A549 (cell line): ENCODE results near the gene PRKCE. TPM values are rescaled to one million over a fixed set of nuclear protein-coding genes. Genes with fewer than 3 reads are reported as not detected.
A peak's percentile ranks its signal among the peaks of the same experiment; 100 is the strongest.

Source experiments
- ATAC-seq, 2 experiments: fragments of 200-7000 bp in 1 of 2; fragments of >200 bp in 1 of 2; cut with Nextera tagmentation in 1 of 2; cut with Tn5 transposase in 1 of 2; 3 replicates each; pipeline versions ENCODE4 v1.8.0 to v1.9.1; 2018 to 2020; ENCODE audit warnings: mild to moderate bottlenecking in 1 of 2, moderate library complexity in 1 of 2
- CTCF ChIA-PET: fragments of 300-600 bp; sonication (Branson Sonifier 250); formaldehyde crosslinking; extraction: SDS; loops from one replicate; lab custom pipeline; 2021; ENCODE audit warnings: antibody characterized with exemption, inconsistent platforms; lab: Yijun Ruan, JAX
- POLR2A ChIA-PET: fragments of 350-600 bp; formaldehyde crosslinking; extraction: SDS; loops from one replicate; lab custom pipeline; 2021; ENCODE audit warnings: antibody characterized with exemption, inconsistent platforms; lab: Yijun Ruan, JAX
- DNase-seq, 2 experiments: peaks; one replicate each; pipeline versions ENCODE4 v3.0.0 to v3.0.0-alpha.2; 2011 to 2016; ENCODE audit warnings: low read depth in 1 of 2, low spot score in 1 of 2
- FAIRE-seq: peaks from 2 replicates; lab custom pipeline; 2011; peaks lifted over from hg19 to GRCh38; lab: Jason Lieb, UNC
- H3K27ac ChIP-seq, 2 experiments: fragments of >200 bp; sonication (Bioruptor Twin); formaldehyde crosslinking; 3 replicates each; pipeline ENCODE4 v1.5.1; 2016 to 2017
- H3K4me1 ChIP-seq: fragments of >200 bp; sonication (Bioruptor Twin); formaldehyde crosslinking; 3 replicates; pipeline ENCODE4 v1.6.1; 2016
- H3K4me2 ChIP-seq: fragments of >200 bp; sonication (Bioruptor Twin); formaldehyde crosslinking; 3 replicates; pipeline ENCODE4 v1.6.1; 2016
- H3K4me3 ChIP-seq: fragments of >200 bp; sonication (Bioruptor Twin); formaldehyde crosslinking; 3 replicates; pipeline ENCODE4 v1.5.1; 2016
- H3K9me3 ChIP-seq: fragments of >200 bp; sonication (Bioruptor Twin); formaldehyde crosslinking; 3 replicates; pipeline ENCODE4 v1.6.1; 2016
- BHLHE40 ChIP-seq: IDR thresholded peaks from 2 replicates; pipeline ENCODE4 v1.6.1; 2012; ENCODE audit warnings: low read depth, low read length, inconsistent platforms
- CBX2 ChIP-seq: fragments of 200-600 bp; sonication (generic); IDR thresholded peaks from 2 replicates; pipeline ENCODE4 v1.6.1; 2016; ENCODE audit warnings: low read depth, mild to moderate bottlenecking, borderline replicate concordance
- CEBPB ChIP-seq, 2 experiments: fragments of >200 bp in 1 of 2; sonication (Bioruptor Twin) in 1 of 2; formaldehyde crosslinking in 1 of 2; IDR thresholded peaks; 2 replicates each; pipeline ENCODE4 v1.6.1; 2012 to 2016
- EP300 ChIP-seq, 2 experiments: fragments of >200 bp; sonication (Bioruptor Twin); formaldehyde crosslinking; IDR thresholded peaks; 2 replicates in 1 of 2; 3 replicates in 1 of 2; pipeline ENCODE4 v1.6.1; 2016 to 2017
- FOSB ChIP-seq: fragments of 250-450 bp; sonication (Bioruptor Pico); IDR thresholded peaks from 2 replicates; pipeline ENCODE4 v1.5.0; 2020; ENCODE audit warnings: mild to moderate bottlenecking, moderate library complexity
- FOSL2 ChIP-seq, 2 experiments: fragments of 450-650 bp in 1 of 2; fragments of >200 bp in 1 of 2; sonication (Bioruptor Twin) in 1 of 2; formaldehyde crosslinking; IDR thresholded peaks; 2 replicates each; pipeline versions ENCODE4 v1.5.0 to v1.6.1; 2016 to 2020; ENCODE audit warnings: mild to moderate bottlenecking in 1 of 2, moderate library complexity in 1 of 2
- FOXS1 ChIP-seq: fragments of 250-450 bp; sonication (Bioruptor Pico); IDR thresholded peaks from 2 replicates; pipeline ENCODE4 v1.5.0; 2020; ENCODE audit warnings: mild to moderate bottlenecking, moderate library complexity
- GATA3 ChIP-seq: IDR thresholded peaks from 2 replicates; pipeline ENCODE4 v1.6.1; 2012; ENCODE audit warnings: borderline replicate concordance
- HEYL ChIP-seq: fragments of 250-450 bp; sonication (Bioruptor Pico); IDR thresholded peaks from 2 replicates; pipeline ENCODE4 v1.8.0; 2021; ENCODE audit warnings: mild to moderate bottlenecking, moderate library complexity
- KDM5A ChIP-seq: fragments of 200-600 bp; sonication (generic); IDR thresholded peaks from 2 replicates; pipeline ENCODE4 v1.6.1; 2016; ENCODE audit warnings: antibody characterized with exemption, mild to moderate bottlenecking
- MAZ ChIP-seq: fragments of 150-350 bp; IDR thresholded peaks from 2 replicates; pipeline ENCODE4 v1.6.1; 2014; ENCODE audit warnings: antibody characterized with exemption, low read depth, low read length, borderline replicate concordance
- MYC ChIP-seq: IDR thresholded peaks from 2 replicates; pipeline ENCODE4 v1.6.1; 2012; ENCODE audit warnings: mild to moderate bottlenecking, inconsistent platforms, low read length, improper control_type of control experiment, borderline replicate concordance
- POLR2A ChIP-seq: IDR thresholded peaks from 2 replicates; pipeline ENCODE4 v1.6.1; 2012; ENCODE audit warnings: mild to moderate bottlenecking, low read length
- POLR2AphosphoS2 ChIP-seq: conservative IDR thresholded peaks from 2 replicates; pipeline ENCODE4 v1.6.1; 2012; ENCODE audit warnings: low read length, improper control_type of control experiment, inconsistent platforms
- RCOR1 ChIP-seq: fragments of 150-350 bp; IDR thresholded peaks from 2 replicates; pipeline ENCODE4 v1.6.1; 2014; ENCODE audit warnings: antibody characterized with exemption, low read length, low read depth
- REST ChIP-seq: fragments of 200-600 bp; sonication (generic); IDR thresholded peaks from 2 replicates; pipeline ENCODE4 v1.6.1; 2016; ENCODE audit warnings: antibody characterized with exemption, mild to moderate bottlenecking, moderate library complexity
- RFX5 ChIP-seq: fragments of 450-650 bp; IDR thresholded peaks from 2 replicates; pipeline ENCODE4 v1.7.1; 2014; ENCODE audit warnings: antibody characterized with exemption, mild to moderate bottlenecking, moderate library complexity
- RNF2 ChIP-seq: fragments of 200-600 bp; sonication (generic); IDR thresholded peaks from 2 replicates; pipeline ENCODE4 v1.6.1; 2016; ENCODE audit warnings: low read depth, mild to moderate bottlenecking, antibody characterized with exemption, moderate library complexity, borderline replicate concordance
- SMC3 ChIP-seq: fragments of >200 bp; sonication (Bioruptor Twin); formaldehyde crosslinking; IDR thresholded peaks from 3 replicates; pipeline ENCODE4 v1.6.1; 2018; ENCODE audit warnings: inconsistent platforms
- TFCP2L1 ChIP-seq: fragments of 250-450 bp; sonication (Bioruptor Pico); IDR thresholded peaks from 2 replicates; pipeline ENCODE4 v1.5.0; 2021; ENCODE audit warnings: mild to moderate bottlenecking
- TP53 ChIP-seq: fragments of 250-450 bp; sonication (Bioruptor Pico); IDR thresholded peaks from 2 replicates; pipeline ENCODE4 v1.5.0; 2021; ENCODE audit warnings: mild to moderate bottlenecking, moderate library complexity
- ZFP36 ChIP-seq: fragments of 450-650 bp; IDR thresholded peaks from 2 replicates; pipeline ENCODE4 v1.6.1; 2014; ENCODE audit warnings: borderline replicate concordance; ENCODE audit not compliant: partially characterized antibody
- ZNF302 ChIP-seq: fragments of 250-450 bp; sonication (Bioruptor Pico); IDR thresholded peaks from 2 replicates; pipeline ENCODE4 v1.9.0; 2021; ENCODE audit warnings: inconsistent platforms, mild to moderate bottlenecking, moderate library complexity
- WGBS: methylation state at CpG from one replicate; pipeline ENCODE4 v1.1.6; 2017; ENCODE audit errors: missing lambda C conversion rate; 5-methylcytosine and 5-hydroxymethylcytosine counted together
- polyA plus RNA-seq, 4 experiments: library from polyadenylated mRNA; depleted of rRNA in 3 of 4; stranded (reverse); fragments of >200 nt; fragmentation: RNase III in 1 of 4; extraction: RNeasy Plus Mini Kit Qiagen cat#74134 plus additional on column Dnase treatment in 1 of 4; gene quantifications; 2 replicates in 3 of 4; 3 replicates in 1 of 4; pipeline ENCODE4 v1.2.3, GENCODE V29; 2011 to 2017
- TF ChIP-seq, protein P1 (sequence below): IDR thresholded peaks from 2 replicates; pipeline ENCODE4 v1.6.1; 2012
- TF ChIP-seq, protein P2 (sequence below): fragments of 150-350 bp; IDR thresholded peaks from 2 replicates; pipeline ENCODE4 v1.6.1; 2014; ENCODE audit warnings: low read depth, mild to moderate bottlenecking, low read length
- TF ChIP-seq, protein P3 (sequence below): IDR thresholded peaks from 2 replicates; pipeline ENCODE4 v1.6.1; 2012

PRKCE gene
- polyA plus RNA-seq, 2 of the 4 experiments (the other 2 are of a cell fraction), result 11.5 to 12.0 TPM

DNA sequence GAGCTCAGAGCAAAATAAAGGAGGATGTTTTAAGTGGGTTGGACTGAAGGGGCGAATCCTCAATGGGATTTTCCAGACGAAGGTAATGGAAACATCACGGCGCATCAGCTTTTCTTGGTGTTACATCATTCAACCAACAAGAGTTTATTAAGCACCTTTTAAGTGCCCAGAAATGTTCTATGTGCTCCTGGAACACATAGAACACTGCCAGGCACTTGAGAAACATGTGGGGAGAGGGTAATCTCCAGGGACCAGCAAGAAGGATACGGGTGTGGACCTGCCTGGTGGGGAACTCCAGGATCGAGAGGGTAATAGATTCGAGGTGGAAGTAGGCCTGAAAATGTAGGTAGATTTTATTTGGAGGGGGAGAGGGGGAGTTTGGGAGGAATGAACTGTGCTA, 168.6 kb downstream of the PRKCE start:
- 83% methylated on average over 7 of the region's 7 CpGs for WGBS
- no peak for TF ChIP-seq FOSB (CRISPR knock-in tag)
- Histone ChIP-seq H3K4me1 (peaks cover 57% of the 10 kb centered on the region), H3K4me3 (no peak overlapping the region), H3K9me3 (no peaks in the 10 kb centered on the region), H3K4me2 (peak overlapping the region; percentile 4; the same call in 1 of the 3 replicates), H3K27ac (peak overlapping the region in 1 of 2 experiments; percentile 65; a peak in 1 of 6 replicates)
- ChIA-PET POLR2A (no interaction called here), CTCF (interaction anchor here (0.7 to 0.8 kb wide), 2 partner anchors 12 to 41 kb away, joined by 3 read pairs; no protein-coding TSS in a partner anchor)
- DNase-seq (no peak), ATAC-seq (no peak), FAIRE-seq (no peak)

GRCh38 chr2:45821558-45822271, 170.2 kb downstream of the PRKCE start:
- DNase-seq, result peak; percentile 39 to 62
- FAIRE-seq, result no peak
- Histone ChIP-seq H3K4me2 (peak overlapping the region; percentile 59), H3K4me3 (no peak overlapping the region), H3K27ac (peak overlapping the region; percentile 1 to 65; a peak in 2 of 6 replicates), H3K9me3 (no peaks in the 10 kb centered on the region), H3K4me1 (peaks cover 41% of the 10 kb centered on the region)
- ChIA-PET CTCF (interaction anchor here (0.6 to 1.3 kb wide), 4 partner anchors 9 to 234 kb away, joined by 3 to 4 read pairs (median 3); no protein-coding TSS in a partner anchor), POLR2A (no interaction called here)
- WGBS, result 50% methylated on average over 9 of the region's 9 CpGs
- peak; percentile 58 to 77 for ATAC-seq
- TF ChIP-seq BHLHE40, result no peak
- TF ChIP-seq POLR2A, result no peak
- TF ChIP-seq SMC3, result 0 out of 3 replicates have a peak, but pooled peaks have one; percentile 13
- TF ChIP-seq, protein P1, sequence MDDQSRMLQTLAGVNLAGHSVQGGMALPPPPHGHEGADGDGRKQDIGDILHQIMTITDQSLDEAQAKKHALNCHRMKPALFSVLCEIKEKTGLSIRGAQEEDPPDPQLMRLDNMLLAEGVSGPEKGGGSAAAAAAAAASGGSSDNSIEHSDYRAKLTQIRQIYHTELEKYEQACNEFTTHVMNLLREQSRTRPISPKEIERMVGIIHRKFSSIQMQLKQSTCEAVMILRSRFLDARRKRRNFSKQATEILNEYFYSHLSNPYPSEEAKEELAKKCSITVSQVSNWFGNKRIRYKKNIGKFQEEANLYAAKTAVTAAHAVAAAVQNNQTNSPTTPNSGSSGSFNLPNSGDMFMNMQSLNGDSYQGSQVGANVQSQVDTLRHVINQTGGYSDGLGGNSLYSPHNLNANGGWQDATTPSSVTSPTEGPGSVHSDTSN, result no peak
- TF ChIP-seq, protein P2, sequence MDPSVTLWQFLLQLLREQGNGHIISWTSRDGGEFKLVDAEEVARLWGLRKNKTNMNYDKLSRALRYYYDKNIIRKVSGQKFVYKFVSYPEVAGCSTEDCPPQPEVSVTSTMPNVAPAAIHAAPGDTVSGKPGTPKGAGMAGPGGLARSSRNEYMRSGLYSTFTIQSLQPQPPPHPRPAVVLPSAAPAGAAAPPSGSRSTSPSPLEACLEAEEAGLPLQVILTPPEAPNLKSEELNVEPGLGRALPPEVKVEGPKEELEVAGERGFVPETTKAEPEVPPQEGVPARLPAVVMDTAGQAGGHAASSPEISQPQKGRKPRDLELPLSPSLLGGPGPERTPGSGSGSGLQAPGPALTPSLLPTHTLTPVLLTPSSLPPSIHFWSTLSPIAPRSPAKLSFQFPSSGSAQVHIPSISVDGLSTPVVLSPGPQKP, result no peak
- TF ChIP-seq RCOR1, result no peak
- peak; percentile 49; the same call in 1 of the 2 replicates for TF ChIP-seq FOSL2 (IDR thresholded peaks at IDR 0.05)
- TF ChIP-seq FOSL2 (CRISPR knock-in tag; IDR thresholded peaks at IDR 0.05), result peak; percentile 75
- no peak for TF ChIP-seq KDM5A
- no peak for TF ChIP-seq FOXS1 (CRISPR knock-in tag)
- TF ChIP-seq CEBPB (IDR thresholded peaks at IDR 0.05), result peak; percentile 65 to 83; a peak in 3 of 4 replicates
- TF ChIP-seq TFCP2L1, result no peak

- FAIRE-seq (no peak), DNase-seq (no peak), ATAC-seq (peak; percentile 12 to 44; a peak in 3 of 6 replicates)
- Histone ChIP-seq H3K9me3 (no peaks in the 10 kb centered on the region), H3K4me3 (no peak overlapping the region), H3K27ac (peak overlapping the region; percentile 37 to 65; a peak in 2 of 6 replicates), H3K4me1 (peaks cover 38% of the 10 kb centered on the region), H3K4me2 (peak overlapping the region; percentile 59)
- POLR2A ChIA-PET, result no interaction called here
- WGBS, result 57% methylated on average over 5 of the region's 5 CpGs
- CTCF ChIA-PET, result interaction anchor here (0.6 to 1.3 kb wide), 4 partner anchors 9 to 233 kb away, joined by 3 to 4 read pairs (median 3); no protein-coding TSS in a partner anchor
- TF ChIP-seq MAZ (no peak), TP53 (CRISPR knock-in tag) (no peak), TFCP2L1 (no peak), CEBPB (IDR thresholded peaks at IDR 0.05) (no peak), ZFP36 (no peak), RNF2 (no peak), POLR2A (no peak), MYC (no peak), HEYL (no peak), POLR2AphosphoS2 (no peak), RFX5 (no peak), CBX2 (no peak), ZNF302 (CRISPR knock-in tag) (no peak), EP300 (IDR thresholded peaks at IDR 0.05) (no peak), REST (no peak), GATA3 (no peak), SMC3 (no peak)
- TF ChIP-seq, protein P3, sequence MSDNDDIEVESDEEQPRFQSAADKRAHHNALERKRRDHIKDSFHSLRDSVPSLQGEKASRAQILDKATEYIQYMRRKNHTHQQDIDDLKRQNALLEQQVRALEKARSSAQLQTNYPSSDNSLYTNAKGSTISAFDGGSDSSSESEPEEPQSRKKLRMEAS, result no peak
- TF ChIP-seq, all 56 proteins: peak for 0
These were observed 170.8 kb downstream of the PRKCE start for GRCh38 chr2:45822272-45822630.
